HEK293 (cell line): ENCODE measurements around the gene HOXD9.

ENCODE experiments used
- CTCF ChIA-PET: fragments of 350-600 bp; formaldehyde crosslinking; extraction: SDS; loops from one replicate; lab custom pipeline; 2021; ENCODE audit warnings: antibody characterized with exemption; lab: Yijun Ruan, JAX
- POLR2A ChIA-PET: fragments of 300-600 bp; formaldehyde crosslinking; extraction: SDS; loops from one replicate; lab custom pipeline; 2020; ENCODE audit warnings: antibody characterized with exemption, inconsistent platforms; lab: Yijun Ruan, JAX
- H3K27ac ChIP-seq: fragments of 200-500 bp; sonication (Bioruptor generic); 2 replicates; pipeline ENCODE4 v1.5.1; 2014; ENCODE audit warnings: low read depth, low read length, control low read depth, inconsistent platforms; ENCODE audit errors: extremely low read depth
- H3K36me3 ChIP-seq, 2 experiments: fragments of 200-500 bp in 1 of 2; sonication (Bioruptor generic) in 1 of 2; 1 replicate in 1 of 2; 2 replicates in 1 of 2; pipeline ENCODE4 v1.5.1; 2014 to 2017; ENCODE audit warnings: inconsistent platforms in 2 of 2, low read length in 2 of 2; ENCODE audit not compliant: control insufficient read depth in 2 of 2, insufficient read depth in 1 of 2
- H3K4me1 ChIP-seq: fragments of 200-500 bp; sonication (Bioruptor generic); 2 replicates; pipeline ENCODE4 v1.5.1; 2014; ENCODE audit warnings: mild to moderate bottlenecking, low read length, inconsistent platforms; ENCODE audit not compliant: control insufficient read depth, insufficient read depth
- H3K4me3 ChIP-seq: 2 replicates; pipeline ENCODE4 v1.5.1; 2011; ENCODE audit warnings: low read depth, mild to moderate bottlenecking, control low read depth, low read length, moderate library complexity
- H3K9me3 ChIP-seq: fragments of 200-500 bp; sonication (Bioruptor generic); 2 replicates; pipeline ENCODE4 v1.5.1; 2014; ENCODE audit warnings: low read depth, low read length, inconsistent platforms; ENCODE audit not compliant: control insufficient read depth, insufficient read depth
- OVOL3 ChIP-seq: fragments of 450-650 bp; formaldehyde crosslinking; IDR thresholded peaks from 2 replicates; pipeline ENCODE4 v1.5.1; 2016; ENCODE audit warnings: missing biosample characterization, missing genetic modification characterization
- TRIM28 ChIP-seq: IDR thresholded peaks from 2 replicates; pipeline ENCODE4 v1.6.1; 2011; ENCODE audit warnings: low read length, control low read depth, borderline replicate concordance
- TSHZ1 ChIP-seq: fragments of 450-650 bp; formaldehyde crosslinking; IDR thresholded peaks from 2 replicates; pipeline ENCODE4 v1.5.1; 2016; ENCODE audit warnings: missing biosample characterization, missing genetic modification characterization, borderline replicate concordance
- YY2 ChIP-seq: fragments of 450-650 bp; formaldehyde crosslinking; IDR thresholded peaks from 2 replicates; pipeline ENCODE4 v1.5.1; 2016; ENCODE audit warnings: missing biosample characterization, missing genetic modification characterization
- ZBTB8A ChIP-seq: fragments of 450-650 bp; formaldehyde crosslinking; IDR thresholded peaks from 2 replicates; pipeline ENCODE4 v1.5.1; 2016; ENCODE audit warnings: missing biosample characterization, missing genetic modification characterization
- ZEB2 ChIP-seq: fragments of 450-650 bp; formaldehyde crosslinking; IDR thresholded peaks from 2 replicates; pipeline ENCODE4 v1.5.1; 2016; ENCODE audit warnings: missing biosample characterization, missing genetic modification characterization
- ZFP41 ChIP-seq: fragments of 450-650 bp; formaldehyde crosslinking; IDR thresholded peaks from 2 replicates; pipeline ENCODE4 v1.5.1; 2016; ENCODE audit warnings: missing biosample characterization, missing genetic modification characterization, borderline replicate concordance
- ZNF114 ChIP-seq: fragments of 450-650 bp; formaldehyde crosslinking; IDR thresholded peaks from 2 replicates; pipeline ENCODE4 v1.5.0; 2017; ENCODE audit warnings: missing biosample characterization, missing genetic modification characterization
- ZNF155 ChIP-seq: fragments of 450-650 bp; formaldehyde crosslinking; IDR thresholded peaks from 2 replicates; pipeline ENCODE4 v1.5.1; 2016; ENCODE audit warnings: missing biosample characterization, missing genetic modification characterization
- ZNF174 ChIP-seq: fragments of 450-650 bp; formaldehyde crosslinking; IDR thresholded peaks from 2 replicates; pipeline ENCODE4 v1.5.0; 2017; ENCODE audit warnings: missing biosample characterization, mild to moderate bottlenecking, missing genetic modification characterization
- ZNF24 ChIP-seq: fragments of 450-650 bp; formaldehyde crosslinking; IDR thresholded peaks from 2 replicates; pipeline ENCODE4 v1.5.1; 2016; ENCODE audit warnings: missing biosample characterization, missing genetic modification characterization
- ZNF292 ChIP-seq: fragments of 450-650 bp; formaldehyde crosslinking; IDR thresholded peaks from 2 replicates; pipeline ENCODE4 v1.5.1; 2016; ENCODE audit warnings: low read depth, missing biosample characterization, missing genetic modification characterization, borderline replicate concordance
- ZNF366 ChIP-seq: fragments of 450-650 bp; formaldehyde crosslinking; conservative IDR thresholded peaks from 2 replicates; pipeline ENCODE4 v1.5.1; 2016; ENCODE audit warnings: missing biosample characterization, missing genetic modification characterization
- ZNF529 ChIP-seq: fragments of 450-650 bp; formaldehyde crosslinking; IDR thresholded peaks from 2 replicates; pipeline ENCODE4 v1.5.1; 2017; ENCODE audit warnings: missing genetic modification characterization, missing biosample characterization; ENCODE audit not compliant: insufficient replicate concordance
- ZNF677 ChIP-seq: fragments of 450-650 bp; IDR thresholded peaks from 2 replicates; pipeline ENCODE4 v1.5.0; 2018; ENCODE audit warnings: missing biosample characterization, mild to moderate bottlenecking, missing genetic modification characterization, moderate library complexity
- TF ChIP-seq, protein P1 (sequence below): fragments of 450-650 bp; formaldehyde crosslinking; IDR thresholded peaks from 2 replicates; pipeline ENCODE4 v1.5.1; 2016; ENCODE audit warnings: missing biosample characterization, missing genetic modification characterization
- TF ChIP-seq, protein P2 (sequence below): fragments of 450-650 bp; formaldehyde crosslinking; IDR thresholded peaks from 2 replicates; pipeline ENCODE4 v1.5.1; 2016; ENCODE audit warnings: missing biosample characterization, missing genetic modification characterization, low read depth

The HOXD9 gene

GRCh38 chr2:176160986-176161824 lies 38.7 kb downstream of the HOXD9 start:
- CTCF ChIA-PET, result interaction anchor here (0.7 to 1.8 kb wide), 4 partner anchors 20 to 374 kb away, joined by 3 to 5 read pairs (median 4); no protein-coding TSS in a partner anchor
- no peak for TF ChIP-seq ZNF114
- TF ChIP-seq, protein P1, sequence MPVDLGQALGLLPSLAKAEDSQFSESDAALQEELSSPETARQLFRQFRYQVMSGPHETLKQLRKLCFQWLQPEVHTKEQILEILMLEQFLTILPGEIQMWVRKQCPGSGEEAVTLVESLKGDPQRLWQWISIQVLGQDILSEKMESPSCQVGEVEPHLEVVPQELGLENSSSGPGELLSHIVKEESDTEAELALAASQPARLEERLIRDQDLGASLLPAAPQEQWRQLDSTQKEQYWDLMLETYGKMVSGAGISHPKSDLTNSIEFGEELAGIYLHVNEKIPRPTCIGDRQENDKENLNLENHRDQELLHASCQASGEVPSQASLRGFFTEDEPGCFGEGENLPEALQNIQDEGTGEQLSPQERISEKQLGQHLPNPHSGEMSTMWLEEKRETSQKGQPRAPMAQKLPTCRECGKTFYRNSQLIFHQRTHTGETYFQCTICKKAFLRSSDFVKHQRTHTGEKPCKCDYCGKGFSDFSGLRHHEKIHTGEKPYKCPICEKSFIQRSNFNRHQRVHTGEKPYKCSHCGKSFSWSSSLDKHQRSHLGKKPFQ (tag by site-specific recombination), result no peak
- no peak for TF ChIP-seq TSHZ1 (tag by site-specific recombination)
- TF ChIP-seq ZNF174, result no peak
- no peak for TF ChIP-seq ZNF677 (tag by site-specific recombination)
- no peak for TF ChIP-seq TRIM28
- no peak for TF ChIP-seq OVOL3 (tag by site-specific recombination)
- TF ChIP-seq ZEB2 (tag by site-specific recombination), result no peak
- no peak for TF ChIP-seq ZFP41 (tag by site-specific recombination)
- TF ChIP-seq ZBTB8A (tag by site-specific recombination), result no peak

DNA sequence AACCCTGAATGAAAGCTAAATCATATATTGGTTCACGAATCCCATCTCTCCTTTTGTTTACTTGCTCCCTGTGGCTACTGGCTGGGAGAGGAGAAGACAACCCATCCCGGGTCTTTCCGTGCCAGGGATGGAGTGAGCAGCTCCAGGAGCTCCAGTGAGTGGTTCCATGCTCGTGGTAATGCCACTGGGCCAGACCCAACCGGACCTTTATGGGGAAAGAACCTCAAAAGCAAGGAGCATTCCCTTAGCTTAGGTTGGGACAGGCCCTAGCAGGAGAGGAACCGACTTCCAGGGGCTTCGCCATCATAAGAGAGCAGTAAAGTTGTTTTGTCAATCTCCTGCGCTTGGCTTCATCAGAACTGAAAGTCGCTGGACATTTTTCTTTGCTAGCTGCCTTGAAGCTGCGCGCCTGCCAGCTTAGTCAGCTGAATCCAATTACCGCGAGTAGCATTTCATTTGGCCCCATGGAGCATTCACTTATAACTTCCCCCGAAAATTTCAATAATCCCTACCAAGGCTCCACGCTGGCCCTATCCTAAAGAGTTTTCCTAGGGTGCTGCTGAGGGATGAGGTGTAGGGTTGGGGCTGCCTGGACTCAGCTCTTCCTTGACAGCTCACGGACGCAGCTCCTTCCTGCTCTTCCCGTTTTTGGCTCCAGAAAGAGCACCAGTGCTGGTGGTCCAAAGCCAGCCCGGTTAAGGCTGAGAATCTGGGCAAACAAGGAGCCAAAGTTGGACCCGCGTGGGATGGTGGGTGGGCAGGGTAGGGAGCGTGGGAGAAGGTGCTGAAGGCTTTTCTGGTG lies 39.5 kb downstream of the HOXD9 start:
- Histone ChIP-seq H3K36me3 (peaks cover 0 to 18% of the 10 kb centered on the region in 2 experiments; a peak in 2 of 3 replicates), H3K4me3 (no peak overlapping the region), H3K27ac (no peak overlapping the region), H3K9me3 (no peaks in the 10 kb centered on the region), H3K4me1 (no peaks in the 10 kb centered on the region)
- CTCF ChIA-PET, result interaction anchor here (0.9 to 1.8 kb wide), 3 partner anchors 21 to 293 kb away, joined by 3 to 5 read pairs (median 4); no protein-coding TSS in a partner anchor
- TF ChIP-seq, protein P2, sequence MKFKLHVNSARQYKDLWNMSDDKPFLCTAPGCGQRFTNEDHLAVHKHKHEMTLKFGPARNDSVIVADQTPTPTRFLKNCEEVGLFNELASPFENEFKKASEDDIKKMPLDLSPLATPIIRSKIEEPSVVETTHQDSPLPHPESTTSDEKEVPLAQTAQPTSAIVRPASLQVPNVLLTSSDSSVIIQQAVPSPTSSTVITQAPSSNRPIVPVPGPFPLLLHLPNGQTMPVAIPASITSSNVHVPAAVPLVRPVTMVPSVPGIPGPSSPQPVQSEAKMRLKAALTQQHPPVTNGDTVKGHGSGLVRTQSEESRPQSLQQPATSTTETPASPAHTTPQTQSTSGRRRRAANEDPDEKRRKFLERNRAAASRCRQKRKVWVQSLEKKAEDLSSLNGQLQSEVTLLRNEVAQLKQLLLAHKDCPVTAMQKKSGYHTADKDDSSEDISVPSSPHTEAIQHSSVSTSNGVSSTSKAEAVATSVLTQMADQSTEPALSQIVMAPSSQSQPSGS (tag by site-specific recombination), result no peak
- TF ChIP-seq ZNF529 (tag by site-specific recombination) (no peak), ZNF24 (no peak), ZNF366 (no peak), YY2 (tag by site-specific recombination) (no peak), ZNF155 (tag by site-specific recombination) (no peak), ZNF292 (no peak)
- POLR2A ChIA-PET, result interaction anchor here (1.6 kb wide), 1 partner anchor 10 kb away, joined by 4 read pairs; the partner anchor contains the start of gene HOXD4

More at GRCh38 chr2:176160986-176161824, 38.7 kb downstream of the HOXD9 start:
- Histone ChIP-seq H3K4me3 (no peak overlapping the region), H3K36me3 (peaks cover 0 to 18% of the 10 kb centered on the region in 2 experiments; a peak in 2 of 3 replicates), H3K4me1 (peaks cover 5% of the 10 kb centered on the region; the same call in 1 of the 2 replicates), H3K27ac (no peak overlapping the region), H3K9me3 (no peaks in the 10 kb centered on the region)
- POLR2A ChIA-PET, result interaction anchor here (1.6 kb wide), 1 partner anchor 10 kb away, joined by 4 read pairs; the partner anchor contains the start of gene HOXD4
